ENCODE measurements around the gene KIF25.

Gene KIF25

DNA sequence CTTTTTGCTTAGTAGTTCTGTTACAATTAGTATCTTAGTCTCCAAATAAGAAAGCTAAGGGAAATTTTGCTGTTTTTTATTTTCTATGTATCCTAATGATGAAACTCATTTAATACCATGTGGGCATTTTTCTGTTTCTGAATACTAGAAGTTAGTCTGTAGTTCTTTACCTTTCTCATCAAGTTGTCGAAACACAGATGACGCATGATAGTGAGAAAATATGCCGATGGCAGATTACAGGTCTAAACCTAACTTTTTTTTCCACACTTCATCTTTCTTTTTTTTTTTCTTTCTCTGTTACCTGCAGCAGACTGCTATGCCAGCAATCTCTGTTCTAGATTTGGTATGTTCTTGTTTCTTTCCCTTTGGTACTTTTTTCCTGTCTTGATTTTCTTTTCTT, 43.3 kb upstream of the KIF25 start:
- TF ChIP-seq, protein P1, sequence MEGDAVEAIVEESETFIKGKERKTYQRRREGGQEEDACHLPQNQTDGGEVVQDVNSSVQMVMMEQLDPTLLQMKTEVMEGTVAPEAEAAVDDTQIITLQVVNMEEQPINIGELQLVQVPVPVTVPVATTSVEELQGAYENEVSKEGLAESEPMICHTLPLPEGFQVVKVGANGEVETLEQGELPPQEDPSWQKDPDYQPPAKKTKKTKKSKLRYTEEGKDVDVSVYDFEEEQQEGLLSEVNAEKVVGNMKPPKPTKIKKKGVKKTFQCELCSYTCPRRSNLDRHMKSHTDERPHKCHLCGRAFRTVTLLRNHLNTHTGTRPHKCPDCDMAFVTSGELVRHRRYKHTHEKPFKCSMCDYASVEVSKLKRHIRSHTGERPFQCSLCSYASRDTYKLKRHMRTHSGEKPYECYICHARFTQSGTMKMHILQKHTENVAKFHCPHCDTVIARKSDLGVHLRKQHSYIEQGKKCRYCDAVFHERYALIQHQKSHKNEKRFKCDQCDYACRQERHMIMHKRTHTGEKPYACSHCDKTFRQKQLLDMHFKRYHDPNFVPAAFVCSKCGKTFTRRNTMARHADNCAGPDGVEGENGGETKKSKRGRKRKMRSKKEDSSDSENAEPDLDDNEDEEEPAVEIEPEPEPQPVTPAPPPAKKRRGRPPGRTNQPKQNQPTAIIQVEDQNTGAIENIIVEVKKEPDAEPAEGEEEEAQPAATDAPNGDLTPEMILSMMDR (IDR thresholded peaks at IDR 0.05; ENCODE audit: insufficient read depth, missing control alignments), result no peak
- DNase-seq (ENCODE audit: insufficient read length, low spot score) (no peak), FAIRE-seq (no peak)

DNA sequence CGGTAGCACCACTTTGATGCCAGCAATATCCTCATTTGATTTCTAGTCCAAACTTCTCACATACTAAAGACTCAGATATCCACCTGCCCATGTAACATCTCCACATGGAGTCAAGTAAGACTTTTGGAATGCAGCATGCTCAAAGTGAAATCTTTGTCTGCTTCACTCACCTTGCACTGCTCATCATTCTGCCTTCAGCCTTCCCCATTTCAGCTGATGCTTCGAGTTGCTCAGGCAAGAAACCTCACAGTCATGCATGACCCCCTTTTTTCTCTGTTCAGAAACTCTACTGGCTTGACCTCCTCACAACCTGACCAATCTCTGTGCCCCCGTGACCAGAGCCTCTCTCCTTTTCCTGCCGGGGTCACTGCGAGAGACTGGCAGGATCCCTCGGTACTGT, 41.0 kb upstream of the KIF25 start:
- TF ChIP-seq, protein P1 (IDR thresholded peaks at IDR 0.05; ENCODE audit: insufficient read depth, missing control alignments), result no peak
- FAIRE-seq (no peak), DNase-seq (ENCODE audit: insufficient read length, low spot score) (no peak)

DNA sequence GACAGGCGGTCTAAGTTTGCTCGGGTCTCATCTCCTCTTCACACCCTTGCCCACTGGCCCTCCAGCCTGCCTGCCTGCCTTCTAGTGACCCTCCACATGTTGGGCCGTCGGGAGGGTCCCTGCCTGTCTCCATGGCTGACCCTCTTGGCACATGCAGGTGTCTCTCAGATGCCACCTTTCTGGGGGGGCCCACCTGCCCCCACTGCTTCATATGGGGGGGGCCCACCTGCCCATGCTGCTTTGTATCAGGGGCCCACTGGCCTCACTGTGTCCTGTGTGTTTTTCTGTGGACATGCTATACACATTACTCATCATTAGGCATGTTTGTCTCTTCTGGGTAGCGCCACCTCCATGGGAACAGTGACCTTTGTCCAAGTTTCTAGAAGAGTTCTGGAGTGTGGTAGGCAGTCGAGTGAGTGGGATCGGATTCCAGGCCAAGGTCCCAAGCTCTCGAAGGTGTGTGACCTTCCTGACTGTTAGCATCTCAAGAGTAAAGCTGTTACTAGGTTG, 40.4 kb upstream of the KIF25 start:
- TF ChIP-seq, protein P1 (IDR thresholded peaks at IDR 0.05; ENCODE audit: insufficient read depth, missing control alignments), result no peak
- DNase-seq (ENCODE audit: insufficient read length, low spot score) (no peak), FAIRE-seq (no peak)

DNA sequence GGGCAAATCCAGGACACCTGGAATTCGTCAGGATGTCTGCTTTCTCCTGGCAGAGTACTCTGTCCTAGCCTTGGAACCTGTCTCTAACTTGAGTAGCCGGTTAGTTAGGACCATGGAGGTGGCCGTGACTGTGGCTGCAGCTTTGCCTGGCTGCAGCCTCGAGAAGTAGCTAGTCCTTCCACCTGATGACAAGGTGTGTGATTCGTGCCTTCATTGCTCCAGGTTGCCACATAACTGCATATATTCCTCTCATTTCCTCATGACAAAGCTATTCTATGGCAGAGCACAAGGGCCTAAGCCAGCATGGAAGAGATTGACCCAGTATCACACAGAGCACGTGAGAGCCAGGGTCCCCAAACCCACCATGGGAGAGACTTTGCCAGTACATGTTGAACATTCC, 39.8 kb upstream of the KIF25 start:
- FAIRE-seq (no peak), DNase-seq (ENCODE audit: insufficient read length, low spot score) (no peak)
- TF ChIP-seq, protein P1 (IDR thresholded peaks at IDR 0.05; ENCODE audit: insufficient read depth, missing control alignments), result no peak

DNA sequence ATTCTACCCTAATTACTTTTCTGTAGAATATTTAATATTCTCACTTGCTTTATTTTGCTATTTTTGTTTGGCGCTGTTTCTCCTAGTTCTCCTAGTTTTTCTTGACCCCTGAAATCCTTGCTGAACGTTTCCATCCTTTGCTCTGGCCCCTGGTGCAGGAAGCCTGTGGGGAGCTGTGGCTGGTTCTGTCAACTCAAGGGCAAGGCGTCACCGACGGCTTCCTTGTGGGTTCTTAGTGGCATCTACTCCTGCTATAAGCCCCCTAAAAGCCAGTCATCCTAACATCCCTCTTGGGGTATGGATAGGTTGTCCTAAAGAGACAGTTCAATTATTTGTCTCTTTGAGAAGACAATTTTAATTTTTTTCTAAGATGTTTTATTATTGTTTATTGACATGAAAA, 36.9 kb upstream of the KIF25 start:
- DNase-seq (ENCODE audit: insufficient read length, low spot score) (no peak), FAIRE-seq (no peak)
- TF ChIP-seq, protein P1 (IDR thresholded peaks at IDR 0.05; ENCODE audit: insufficient read depth, missing control alignments), result no peak

DNA sequence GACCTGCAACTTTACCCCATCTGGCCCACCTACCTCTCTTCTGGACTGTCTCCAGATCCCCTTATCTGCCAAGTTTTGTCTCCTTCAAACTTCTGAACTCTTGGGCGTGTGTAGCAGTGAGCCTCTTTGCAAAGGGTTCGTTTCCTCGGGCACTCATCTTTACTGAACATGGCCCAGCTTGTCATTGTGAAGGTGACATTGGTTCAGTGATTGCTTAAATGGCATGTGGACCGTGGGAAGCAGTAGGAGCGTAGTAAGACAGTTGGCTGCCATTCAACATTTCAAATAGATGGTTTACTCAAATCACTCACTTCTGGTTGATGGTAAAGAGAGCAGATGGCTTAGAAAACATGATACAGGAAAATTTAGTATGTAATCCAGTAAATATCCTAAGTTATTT, 34.8 kb upstream of the KIF25 start:
- DNase-seq (ENCODE audit: insufficient read length, low spot score) (no peak), FAIRE-seq (no peak)
- TF ChIP-seq, protein P1 (IDR thresholded peaks at IDR 0.05; ENCODE audit: insufficient read depth, missing control alignments), result no peak

DNA sequence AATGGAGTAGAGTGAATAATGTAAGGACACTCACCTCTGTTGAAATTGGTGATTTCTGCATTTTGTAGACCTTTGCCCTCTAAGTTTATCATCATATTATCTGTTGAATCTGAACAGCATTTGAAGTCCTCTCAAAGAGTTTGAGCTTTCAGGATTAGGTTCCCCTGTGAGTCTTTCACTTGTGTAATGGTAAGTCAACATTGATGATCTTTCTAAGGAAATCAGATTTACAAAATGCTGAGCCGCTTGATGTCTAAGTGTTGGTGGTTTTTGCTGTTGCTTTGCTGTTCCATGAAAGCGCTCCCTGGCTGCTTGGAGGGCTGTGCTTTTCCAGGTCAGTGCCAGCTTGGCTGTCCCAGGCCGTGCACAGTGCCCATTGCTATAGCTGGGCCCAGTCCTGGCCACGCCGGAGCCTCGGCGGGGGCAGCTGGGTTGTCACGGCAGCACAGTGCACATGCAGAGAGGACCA, 33.8 kb upstream of the KIF25 start:
- no peak for DNase-seq (ENCODE audit: insufficient read length, low spot score)
- no peak for FAIRE-seq

More for the DNA sequence above, 33.8 kb upstream of the KIF25 start:
- TF ChIP-seq, protein P1 (IDR thresholded peaks at IDR 0.05; ENCODE audit: insufficient read depth, missing control alignments), result no peak
